CD8-positive, alpha-beta memory T cell (primary cell): ENCODE results near the gene POU6F1. TPM values are rescaled to one million over a fixed set of nuclear protein-coding genes. Genes with fewer than 3 reads are reported as not detected.

Source experiments
- CTCF ChIA-PET: fragments of 350-600 bp; sonication (Branson Sonifier 250); formaldehyde crosslinking; loops from one replicate; lab custom pipeline; 2021; ENCODE audit warnings: antibody characterized with exemption; lab: Charles Lee
- POLR2A ChIA-PET: fragments of 350-600 bp; sonication (Branson Sonifier 250); formaldehyde crosslinking; loops from one replicate; lab custom pipeline; 2021; ENCODE audit warnings: antibody characterized with exemption; lab: Charles Lee
- DNase-seq, 5 donors: peaks; one replicate each; pipeline versions ENCODE4 v3.0.0 to v3.0.0-alpha.2; 2020 to 2022; ENCODE audit warnings: mixed read lengths in 1 of 5
- H3K27ac ChIP-seq: one replicate; pipeline ENCODE4 v1.7.0; 2013; ENCODE audit warnings: low read depth, mild to moderate bottlenecking, low read length, moderate library complexity
- H3K27me3 ChIP-seq: 2 replicates; pipeline ENCODE4 v1.7.0; 2013; ENCODE audit warnings: low read length, mild to moderate bottlenecking; ENCODE audit not compliant: insufficient read depth, poor library complexity, severe bottlenecking
- H3K36me3 ChIP-seq: 2 replicates; pipeline ENCODE4 v1.7.0; 2013; ENCODE audit warnings: mild to moderate bottlenecking, low read length, moderate library complexity; ENCODE audit not compliant: insufficient read depth
- H3K4me1 ChIP-seq: 2 replicates; pipeline ENCODE4 v1.7.0; 2013; ENCODE audit warnings: mild to moderate bottlenecking, low read length, moderate library complexity; ENCODE audit not compliant: insufficient read depth
- H3K4me3 ChIP-seq: 2 replicates; pipeline ENCODE4 v1.7.0; 2013; ENCODE audit warnings: mild to moderate bottlenecking, low read length
- H3K9me3 ChIP-seq: 2 replicates; pipeline ENCODE4 v1.7.0; 2013; ENCODE audit warnings: mild to moderate bottlenecking, low read length
- H3K27ac Mint-ChIP-seq, 8 donors: one replicate each; pipeline ENCODE4 v1.8.0; 2020 to 2021; ENCODE audit warnings: mixed read lengths in 8 of 8, mild to moderate bottlenecking in 6 of 8, inconsistent platforms in 3 of 8, moderate library complexity in 3 of 8
- H3K27me3 Mint-ChIP-seq, 2 donors: one replicate each; pipeline ENCODE4 v1.8.0; 2020 to 2021; ENCODE audit warnings: mixed read lengths in 2 of 2, mild to moderate bottlenecking in 1 of 2, moderate library complexity in 1 of 2
- H3K36me3 Mint-ChIP-seq, 3 donors: one replicate each; pipeline ENCODE4 v1.8.0; 2020 to 2021; ENCODE audit warnings: mixed read lengths in 3 of 3, inconsistent platforms in 1 of 3, mild to moderate bottlenecking in 1 of 3
- H3K4me1 Mint-ChIP-seq, 3 donors: one replicate each; pipeline ENCODE4 v1.8.0; 2020 to 2021; ENCODE audit warnings: mixed read lengths in 3 of 3, inconsistent platforms in 1 of 3, mild to moderate bottlenecking in 1 of 3
- H3K4me3 Mint-ChIP-seq, 7 donors: one replicate each; pipeline ENCODE4 v1.8.0; 2020 to 2021; ENCODE audit warnings: mixed read lengths in 7 of 7, mild to moderate bottlenecking in 6 of 7, moderate library complexity in 4 of 7, inconsistent platforms in 2 of 7
- H3K9me3 Mint-ChIP-seq, 5 donors: one replicate each; pipeline ENCODE4 v1.8.0; 2020 to 2022; ENCODE audit warnings: mixed read lengths in 5 of 5, mild to moderate bottlenecking in 3 of 5, moderate library complexity in 2 of 5, inconsistent platforms in 1 of 5
- polyA plus RNA-seq: library from polyadenylated mRNA; unstranded; fragments of 300-500 nt; fragmentation: Illumina TruSeq; gene quantifications from one replicate; pipeline ENCODE4 v1.2.3, GENCODE V29; 2021
- total RNA-seq, 2 experiments: library from RNA; stranded (reverse); gene quantifications; one replicate each; pipeline ENCODE4 v1.2.3, GENCODE V29; 2021

POU6F1 gene
- total and polyA plus RNA-seq, 3 experiments from 2014 or later = 2.2 to 15.4 (median 12.0) TPM

DNA sequence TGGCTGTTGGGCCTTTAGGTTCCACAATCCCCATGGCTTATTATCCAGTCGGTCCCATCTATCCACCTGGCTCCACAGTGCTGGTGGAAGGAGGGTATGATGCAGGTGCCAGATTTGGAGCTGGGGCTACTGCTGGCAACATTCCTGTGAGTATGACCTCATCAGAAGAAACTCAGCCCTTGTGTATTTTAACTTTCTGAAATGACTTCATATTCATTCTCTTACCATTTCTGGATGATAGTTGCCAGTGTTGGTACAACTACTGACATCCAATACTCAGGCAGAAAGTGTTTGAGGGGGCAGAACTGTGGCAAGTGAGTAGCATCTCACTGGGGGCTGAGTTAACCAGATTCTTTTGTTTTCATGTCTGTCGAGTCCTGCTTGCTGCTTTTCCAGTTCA lies 23.1 kb upstream of the POU6F1 start:
- peaks cover 0 to 3% of the 10 kb centered on the region in 2 donors for H3K27me3 Mint-ChIP-seq
- H3K4me3 Mint-ChIP-seq = peak overlapping the region; percentile 94 to 100 (median 98)
- H3K36me3 Mint-ChIP-seq = peaks cover 7 to 69% (median 17%) of the 10 kb centered on the region in 3 donors
- CTCF ChIA-PET = interaction anchor here (1.0 to 4.8 kb wide), 6 partner anchors 9 to 111 kb away, joined by 3 to 31 read pairs (median 4); partner anchors contain the start of genes POU6F1 and SMAGP
- Histone ChIP-seq H3K27ac (no peak overlapping the region), H3K4me3 (no peak overlapping the region), H3K9me3 (no peaks in the 10 kb centered on the region), H3K4me1 (peaks cover 40% of the 10 kb centered on the region), H3K27me3 (no peaks in the 10 kb centered on the region), H3K36me3 (peaks cover 30% of the 10 kb centered on the region)
- H3K27ac Mint-ChIP-seq = peak overlapping the region; percentile 82 to 100 (median 100)
- POLR2A ChIA-PET = interaction anchor here (0.6 to 6.1 kb wide), 4 partner anchors 9 to 23 kb away, joined by 3 to 125 read pairs (median 4); partner anchors contain the start of gene POU6F1
- peaks cover 49 to 64% (median 58%) of the 10 kb centered on the region in 3 donors for H3K4me1 Mint-ChIP-seq
- H3K9me3 Mint-ChIP-seq = no peaks in the 10 kb centered on the region
- no peak for DNase-seq

GRCh38 chr12:51238510-51239334 lies 20.9 kb upstream of the POU6F1 start, which contains the start of gene DAZAP2:
DAZAP2 (plus strand) TSS chr12:51238826; CDS start chr12:51238908, 82 bp downstream.
- ChIA-PET POLR2A (interaction anchor here (0.6 to 6.1 kb wide), 21 partner anchors 8 to 1498 kb away, joined by 3 to 125 read pairs (median 4); partner anchors contain the start of genes ATF1, BIN2, CSRNP2 and POU6F1), CTCF (interaction anchor here (0.7 to 4.8 kb wide), 7 partner anchors 9 to 474 kb away, joined by 3 to 31 read pairs (median 3); partner anchors contain the start of gene POU6F1)
- H3K4me1 ChIP-seq = peaks cover 32% of the 10 kb centered on the region
- peak within 1 kb of the TSS; percentile 100 for H3K27ac ChIP-seq
- no peaks in the 10 kb centered on the region for H3K9me3 Mint-ChIP-seq
- H3K4me3 ChIP-seq = peak within 1 kb of the TSS; percentile 96
- DNase-seq = peak; percentile 91 to 97 (median 95)
- peak within 1 kb of the TSS; percentile 94 to 100 (median 98) for H3K4me3 Mint-ChIP-seq
- H3K27me3 ChIP-seq = no peaks in the 10 kb centered on the region
- H3K9me3 ChIP-seq = no peaks in the 10 kb centered on the region
- H3K36me3 Mint-ChIP-seq = peaks cover 4 to 50% (median 15%) of the 10 kb centered on the region in 3 donors
- peaks cover 3% of the 10 kb centered on the region in 2 donors for H3K27me3 Mint-ChIP-seq
- H3K4me1 Mint-ChIP-seq = peaks cover 39 to 46% (median 45%) of the 10 kb centered on the region in 3 donors
- H3K36me3 ChIP-seq = peaks cover 30% of the 10 kb centered on the region
- peak within 1 kb of the TSS; percentile 99 to 100 (median 100) for H3K27ac Mint-ChIP-seq

DNA sequence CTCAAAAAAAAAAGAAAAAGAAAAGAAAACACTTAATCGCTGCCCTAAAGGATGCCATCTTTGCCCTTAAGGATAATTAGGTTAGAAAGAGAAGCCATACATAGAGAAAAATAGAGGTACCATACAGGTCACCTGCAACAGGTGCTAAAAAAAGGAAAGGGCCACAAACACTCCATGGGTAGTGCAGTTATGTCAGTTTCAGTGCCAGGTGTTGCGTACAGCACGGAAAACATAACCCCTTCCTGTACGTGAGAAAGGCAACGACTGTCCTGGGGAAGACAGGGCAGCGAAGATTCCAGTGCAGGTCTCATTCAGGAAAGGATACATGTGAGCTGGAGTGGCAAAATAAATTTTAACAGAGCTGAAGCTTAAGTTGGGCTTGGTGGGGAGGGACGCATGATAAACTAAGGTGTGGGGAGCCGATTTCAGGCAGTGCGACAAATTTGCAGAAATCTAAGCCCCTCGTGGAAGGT lies 20.2 kb upstream of the POU6F1 start:
- H3K27me3 Mint-ChIP-seq = peaks cover 3% of the 10 kb centered on the region in 2 donors
- peaks cover 38 to 43% (median 42%) of the 10 kb centered on the region in 3 donors for H3K4me1 Mint-ChIP-seq
- peak overlapping the region; percentile 99 to 100 (median 100) for H3K27ac Mint-ChIP-seq
- ChIA-PET POLR2A (interaction anchor here (0.6 to 6.1 kb wide), 19 partner anchors 8 to 1497 kb away, joined by 3 to 125 read pairs (median 4); partner anchors contain the start of genes ATF1, BIN2, CSRNP2 and POU6F1), CTCF (interaction anchor here (0.7 to 4.8 kb wide), 7 partner anchors 8 to 473 kb away, joined by 3 to 31 read pairs (median 3); partner anchors contain the start of gene POU6F1)
- H3K4me1 ChIP-seq = peaks cover 32% of the 10 kb centered on the region
- no peaks in the 10 kb centered on the region for H3K27me3 ChIP-seq
- peak overlapping the region; percentile 96 for H3K4me3 ChIP-seq
- H3K36me3 Mint-ChIP-seq = peaks cover 4 to 47% (median 15%) of the 10 kb centered on the region in 3 donors
- no peak for DNase-seq
- H3K9me3 ChIP-seq = no peaks in the 10 kb centered on the region
- H3K4me3 Mint-ChIP-seq = peak overlapping the region; percentile 94 to 100 (median 98)
- H3K27ac ChIP-seq = peak overlapping the region; percentile 100
- no peaks in the 10 kb centered on the region for H3K9me3 Mint-ChIP-seq
- H3K36me3 ChIP-seq = peaks cover 30% of the 10 kb centered on the region

DNA sequence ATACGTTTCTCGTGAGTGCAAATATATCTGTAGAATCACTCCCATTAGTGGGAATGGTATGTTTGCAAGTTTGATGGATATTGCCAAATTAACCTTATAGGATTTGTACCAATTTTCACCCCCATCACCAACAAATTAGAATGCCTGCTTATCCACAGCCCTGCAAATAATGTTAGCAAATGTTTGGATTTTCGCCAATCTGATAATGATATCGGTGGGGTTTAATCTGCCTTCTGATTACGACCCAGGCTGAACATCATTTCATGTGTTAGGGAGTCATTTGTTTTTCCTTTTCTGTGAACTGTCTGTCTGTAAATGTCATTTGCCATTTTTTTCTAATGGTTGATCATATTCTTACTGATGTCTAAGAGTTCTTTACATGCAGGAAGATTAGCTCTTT lies 16.7 kb upstream of the POU6F1 start:
- ChIA-PET CTCF (no interaction called here), POLR2A (no interaction called here)
- H3K4me1 ChIP-seq = peaks cover 6% of the 10 kb centered on the region
- H3K27me3 ChIP-seq = no peaks in the 10 kb centered on the region
- H3K4me3 Mint-ChIP-seq = no peak overlapping the region
- no peaks in the 10 kb centered on the region for H3K36me3 ChIP-seq
- no peak overlapping the region for H3K27ac ChIP-seq
- DNase-seq = no peak
- no peak overlapping the region for H3K4me3 ChIP-seq
- H3K27ac Mint-ChIP-seq = no peak overlapping the region
- H3K36me3 Mint-ChIP-seq = peaks cover 0 to 14% (median 1%) of the 10 kb centered on the region in 3 donors
- peaks cover 8 to 10% (median 9%) of the 10 kb centered on the region in 3 donors for H3K4me1 Mint-ChIP-seq
- H3K9me3 Mint-ChIP-seq = no peaks in the 10 kb centered on the region
- no peaks in the 10 kb centered on the region for H3K9me3 ChIP-seq
- H3K27me3 Mint-ChIP-seq = peaks cover 3% of the 10 kb centered on the region in 2 donors

DNA sequence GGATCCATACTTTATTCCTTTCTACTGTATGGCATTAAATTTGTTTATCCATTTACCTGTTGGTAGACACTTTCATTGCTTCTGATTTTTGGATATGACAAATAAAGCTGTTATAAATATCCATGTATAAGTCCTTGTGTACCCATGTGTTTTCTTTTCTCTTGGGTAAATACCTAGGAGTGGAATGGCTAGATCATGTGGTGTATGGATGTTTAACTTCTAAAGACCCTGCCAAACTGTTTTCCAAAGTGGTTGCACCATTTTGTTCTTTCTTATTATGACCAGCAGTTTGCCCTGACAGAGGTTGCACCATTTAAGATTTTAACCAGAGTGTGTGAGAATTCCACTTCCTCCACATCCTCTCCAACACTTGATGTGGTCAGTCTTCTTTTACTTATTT lies 14.8 kb upstream of the POU6F1 start:
- no peak overlapping the region for H3K4me3 ChIP-seq
- Mint-ChIP-seq H3K36me3 (peaks cover 0 to 1% (median 0%) of the 10 kb centered on the region in 3 donors), H3K27ac (no peak overlapping the region), H3K9me3 (no peaks in the 10 kb centered on the region), H3K4me3 (no peak overlapping the region), H3K4me1 (peaks cover 0 to 1% (median 0%) of the 10 kb centered on the region in 3 donors), H3K27me3 (peaks cover 0 to 3% of the 10 kb centered on the region in 2 donors)
- no peaks in the 10 kb centered on the region for H3K4me1 ChIP-seq
- ChIA-PET CTCF (interaction anchor here (1.0 kb wide), 1 partner anchor 21 kb away, joined by 3 read pairs; no protein-coding TSS in a partner anchor), POLR2A (no interaction called here)
- no peaks in the 10 kb centered on the region for H3K9me3 ChIP-seq
- no peaks in the 10 kb centered on the region for H3K36me3 ChIP-seq
- H3K27me3 ChIP-seq = no peaks in the 10 kb centered on the region
- H3K27ac ChIP-seq = no peak overlapping the region
- no peak for DNase-seq

DNA sequence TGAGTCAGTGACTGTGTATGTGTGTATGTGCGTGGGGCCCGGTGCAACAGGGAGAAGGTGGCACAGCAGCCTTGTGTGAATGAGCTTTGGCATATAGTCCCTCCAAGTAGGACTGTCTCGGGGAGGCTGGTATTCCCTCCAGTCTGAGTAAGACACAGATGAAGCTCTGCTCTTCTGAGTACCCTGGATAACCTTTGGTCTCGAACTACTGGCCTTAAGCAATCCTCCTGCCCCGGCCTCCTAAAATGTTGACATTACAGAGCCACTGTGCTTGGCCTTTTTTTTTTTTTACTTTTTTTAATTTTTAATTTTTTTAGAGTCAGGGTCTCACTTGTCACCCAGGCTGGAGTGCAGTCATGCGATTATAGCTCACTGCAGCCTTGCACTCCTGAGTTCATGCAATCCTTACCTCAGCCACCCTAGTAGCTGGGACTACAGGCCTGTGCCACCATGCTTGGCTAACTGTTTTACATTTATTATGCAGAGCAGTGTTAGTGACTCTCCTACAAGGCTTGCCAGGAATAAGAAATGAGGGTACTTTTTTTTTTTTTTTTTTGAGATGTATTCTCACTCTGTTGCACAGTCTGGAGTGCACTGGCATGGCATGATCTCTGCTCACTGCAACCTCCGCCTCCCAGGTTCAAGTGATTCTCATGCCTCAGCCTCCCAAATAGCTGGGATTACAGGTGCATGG lies 11.4 kb upstream of the POU6F1 start:
- Mint-ChIP-seq H3K27ac (peak overlapping the region in 1 of 8 donors; percentile 38), H3K4me1 (peaks cover 0 to 4% (median 0%) of the 10 kb centered on the region in 3 donors), H3K36me3 (peaks cover 0 to 2% (median 1%) of the 10 kb centered on the region in 3 donors), H3K4me3 (no peak overlapping the region), H3K27me3 (no peaks in the 10 kb centered on the region), H3K9me3 (no peaks in the 10 kb centered on the region)
- POLR2A ChIA-PET = no interaction called here
- H3K4me1 ChIP-seq = no peaks in the 10 kb centered on the region
- H3K36me3 ChIP-seq = no peaks in the 10 kb centered on the region
- no peak overlapping the region for H3K4me3 ChIP-seq
- CTCF ChIA-PET = interaction anchor here (1.0 to 2.2 kb wide), 3 partner anchors 9 to 41 kb away, joined by 3 to 8 read pairs (median 3); partner anchors contain the start of genes DAZAP2, POU6F1 and SMAGP
- DNase-seq = no peak
- no peaks in the 10 kb centered on the region for H3K27me3 ChIP-seq
- no peak overlapping the region for H3K27ac ChIP-seq
- no peaks in the 10 kb centered on the region for H3K9me3 ChIP-seq

- no peaks in the 10 kb centered on the region for H3K36me3 ChIP-seq
- Mint-ChIP-seq H3K9me3 (no peaks in the 10 kb centered on the region), H3K4me3 (no peak overlapping the region), H3K27ac (peak overlapping the region in 1 of 8 donors; percentile 63), H3K4me1 (peaks cover 0 to 4% (median 0%) of the 10 kb centered on the region in 3 donors), H3K27me3 (no peaks in the 10 kb centered on the region), H3K36me3 (peaks cover 0 to 2% (median 1%) of the 10 kb centered on the region in 3 donors)
- DNase-seq = no peak
- no peaks in the 10 kb centered on the region for H3K4me1 ChIP-seq
- POLR2A ChIA-PET = no interaction called here
- no peak overlapping the region for H3K27ac ChIP-seq
- no peak overlapping the region for H3K4me3 ChIP-seq
- no peaks in the 10 kb centered on the region for H3K27me3 ChIP-seq
- H3K9me3 ChIP-seq = no peaks in the 10 kb centered on the region
- CTCF ChIA-PET = no interaction called here
These were observed 10.1 kb upstream of the POU6F1 start for GRCh38 chr12:51227962-51228361.
